ENCODE measurements around the gene MGMT.

GRCh38 chr10:129697463-129698247, 230.6 kb downstream of the MGMT start:
- TF ChIP-seq CTCF (conservative IDR thresholded peaks at IDR 0.05; ENCODE audit: low read depth, low read length) (no peak), POLR2A (IDR thresholded peaks at IDR 0.05; ENCODE audit: low read depth, low read length) (no peak), SMC3 (IDR thresholded peaks at IDR 0.05; ENCODE audit: low read depth, low read length) (no peak), RCOR1 (IDR thresholded peaks at IDR 0.05; ENCODE audit: insufficient replicate concordance, low read length) (no peak), BHLHE40 (IDR thresholded peaks at IDR 0.05; ENCODE audit: low read depth, low read length) (no peak), RFX5 (IDR thresholded peaks at IDR 0.05; ENCODE audit: low read depth, low read length) (no peak), RAD21 (IDR thresholded peaks at IDR 0.05; ENCODE audit: low read length) (no peak), FOS (IDR thresholded peaks at IDR 0.05; ENCODE audit: low read depth, low read length) (no peak), CEBPB (IDR thresholded peaks at IDR 0.05; ENCODE audit: low read depth, low read length) (no peak), MAFK (IDR thresholded peaks at IDR 0.05; ENCODE audit: low read depth, low read length) (no peak), CHD1 (IDR thresholded peaks at IDR 0.05; ENCODE audit: low read depth, low read length) (no peak)
- TF ChIP-seq, protein P1, sequence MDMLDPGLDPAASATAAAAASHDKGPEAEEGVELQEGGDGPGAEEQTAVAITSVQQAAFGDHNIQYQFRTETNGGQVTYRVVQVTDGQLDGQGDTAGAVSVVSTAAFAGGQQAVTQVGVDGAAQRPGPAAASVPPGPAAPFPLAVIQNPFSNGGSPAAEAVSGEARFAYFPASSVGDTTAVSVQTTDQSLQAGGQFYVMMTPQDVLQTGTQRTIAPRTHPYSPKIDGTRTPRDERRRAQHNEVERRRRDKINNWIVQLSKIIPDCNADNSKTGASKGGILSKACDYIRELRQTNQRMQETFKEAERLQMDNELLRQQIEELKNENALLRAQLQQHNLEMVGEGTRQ (IDR thresholded peaks at IDR 0.05; ENCODE audit: low read depth, low read length) = no peak

All from IMR-90 (cell line).